ENCODE results near the gene BICD1.
A peak's percentile ranks its signal among the peaks of the same experiment; 100 is the strongest.

BICD1 gene

DNA sequence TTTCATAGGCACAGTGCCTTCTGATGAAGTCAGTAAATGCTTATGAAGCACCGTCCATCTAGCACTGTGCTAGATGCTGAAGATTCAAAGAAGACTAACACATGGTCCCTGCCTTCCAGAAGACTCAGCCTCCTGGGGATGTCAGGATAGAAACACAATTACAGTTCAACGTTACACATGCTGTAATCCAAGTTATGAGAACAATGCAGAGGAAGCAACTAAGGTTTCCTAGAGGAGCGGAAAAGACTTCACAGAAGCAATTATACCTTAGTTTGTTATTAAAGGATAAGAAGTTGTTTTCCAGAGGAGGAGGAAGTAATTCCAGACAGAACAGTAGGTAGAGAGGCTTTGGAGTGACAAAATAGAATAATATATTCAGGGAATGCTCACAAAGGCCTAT, 225.8 kb downstream of the BICD1 start:
- DNase-seq (ENCODE audit: low read depth in 3 of 3, low spot score in 1 of 3): no peak

DNA sequence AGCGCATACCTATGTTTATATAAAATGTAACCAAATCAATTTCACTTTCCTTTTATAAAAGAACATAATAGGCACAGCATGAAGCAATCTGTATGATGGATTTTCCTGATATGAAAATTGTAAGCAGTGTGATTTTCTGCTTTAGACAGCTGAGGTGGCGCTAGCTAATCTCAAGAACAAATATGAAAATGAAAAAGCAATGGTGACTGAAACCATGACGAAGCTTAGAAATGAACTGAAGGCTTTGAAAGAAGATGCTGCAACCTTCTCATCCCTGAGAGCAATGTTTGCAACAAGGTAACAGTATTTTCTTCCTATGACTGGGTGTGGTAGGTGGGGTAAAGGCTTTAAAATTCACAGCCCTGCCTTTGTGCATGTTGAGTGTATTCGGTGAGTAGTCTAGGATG, 227.7 kb downstream of the BICD1 start:
- no peak for DNase-seq (ENCODE audit: low read depth in 3 of 3, low spot score in 1 of 3)

DNA sequence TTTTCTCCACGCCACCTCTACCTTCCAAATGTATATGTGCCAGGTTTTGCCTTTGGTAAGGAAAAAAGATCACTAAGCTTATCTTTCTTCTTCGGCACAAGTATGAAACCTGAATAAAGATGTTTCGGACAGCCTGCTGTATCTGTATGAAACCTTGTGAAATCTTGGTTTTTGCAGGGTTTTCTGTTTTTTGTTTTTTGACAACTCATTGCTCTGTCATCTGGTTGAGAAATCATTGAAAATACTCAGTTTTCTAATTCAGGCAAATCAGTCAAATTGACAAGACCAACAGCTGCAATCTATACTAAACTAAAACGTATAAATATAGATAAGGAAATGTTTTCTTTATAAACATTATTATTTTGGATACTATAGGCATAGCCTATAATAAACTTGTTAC, 229.6 kb downstream of the BICD1 start:
- no peak for DNase-seq (ENCODE audit: low read depth in 3 of 3, low spot score in 1 of 3)

DNA sequence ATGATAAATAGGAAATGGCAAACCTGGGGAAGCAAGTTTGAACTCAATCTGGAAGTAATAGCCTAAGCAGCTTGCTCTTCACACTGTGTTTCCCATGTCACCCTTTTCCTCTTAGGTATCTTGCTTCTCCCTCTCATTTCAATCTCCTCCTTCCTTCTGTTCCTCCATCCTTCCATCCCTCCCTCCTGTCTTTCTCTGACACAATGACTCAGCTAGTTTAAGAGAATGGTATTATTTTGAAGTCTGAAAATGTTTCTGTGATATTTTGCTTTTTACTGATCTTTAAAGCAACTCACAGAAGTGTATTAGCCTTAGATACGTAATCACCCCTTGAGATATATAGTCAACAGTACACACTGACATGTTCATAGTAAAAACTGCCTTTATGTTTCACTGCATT, 236.8 kb downstream of the BICD1 start:
- no peak for DNase-seq (ENCODE audit: low read depth in 3 of 3, low spot score in 1 of 3)

DNA sequence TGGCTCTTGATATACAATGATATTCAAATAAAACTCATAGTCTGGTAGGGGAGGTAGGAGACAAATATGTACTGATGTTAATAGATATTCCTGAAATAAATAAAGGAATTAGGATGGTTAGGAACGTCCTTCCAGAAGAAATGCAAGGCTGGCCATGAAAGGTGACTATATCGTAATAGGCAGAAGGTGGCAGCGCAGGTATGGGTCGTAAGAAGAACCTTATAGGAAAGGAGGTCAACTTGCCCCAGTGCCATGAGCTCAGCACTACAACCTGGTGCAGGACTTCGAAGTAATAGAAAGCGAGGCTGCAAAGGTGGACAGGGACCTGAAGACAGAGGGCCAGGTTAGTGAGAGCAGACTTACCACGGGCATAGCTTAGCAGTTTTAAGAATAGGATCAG, 237.4 kb downstream of the BICD1 start:
- no peak for DNase-seq (ENCODE audit: low read depth in 3 of 3, low spot score in 1 of 3)

DNA sequence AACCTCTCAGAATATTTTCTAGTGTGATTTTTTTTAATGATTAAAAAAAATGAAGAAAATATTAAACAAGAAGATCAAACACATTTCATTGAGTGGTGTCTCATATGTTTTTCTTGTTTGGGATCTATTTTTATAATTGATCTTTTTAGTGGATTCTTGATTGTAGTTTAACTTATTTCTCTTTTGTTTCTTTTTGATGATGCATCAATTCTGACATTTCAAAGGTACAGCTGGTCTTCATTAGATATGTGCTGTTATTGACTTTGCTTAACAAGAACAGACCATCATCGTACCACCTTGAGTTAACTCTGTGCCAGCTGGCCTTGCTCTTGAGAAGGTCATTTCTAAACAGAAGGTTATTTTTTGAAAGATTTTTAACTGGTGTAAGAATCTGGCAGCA, 246.9 kb downstream of the BICD1 start:
- no peak for DNase-seq (ENCODE audit: low read depth in 3 of 3, low spot score in 1 of 3)

DNA sequence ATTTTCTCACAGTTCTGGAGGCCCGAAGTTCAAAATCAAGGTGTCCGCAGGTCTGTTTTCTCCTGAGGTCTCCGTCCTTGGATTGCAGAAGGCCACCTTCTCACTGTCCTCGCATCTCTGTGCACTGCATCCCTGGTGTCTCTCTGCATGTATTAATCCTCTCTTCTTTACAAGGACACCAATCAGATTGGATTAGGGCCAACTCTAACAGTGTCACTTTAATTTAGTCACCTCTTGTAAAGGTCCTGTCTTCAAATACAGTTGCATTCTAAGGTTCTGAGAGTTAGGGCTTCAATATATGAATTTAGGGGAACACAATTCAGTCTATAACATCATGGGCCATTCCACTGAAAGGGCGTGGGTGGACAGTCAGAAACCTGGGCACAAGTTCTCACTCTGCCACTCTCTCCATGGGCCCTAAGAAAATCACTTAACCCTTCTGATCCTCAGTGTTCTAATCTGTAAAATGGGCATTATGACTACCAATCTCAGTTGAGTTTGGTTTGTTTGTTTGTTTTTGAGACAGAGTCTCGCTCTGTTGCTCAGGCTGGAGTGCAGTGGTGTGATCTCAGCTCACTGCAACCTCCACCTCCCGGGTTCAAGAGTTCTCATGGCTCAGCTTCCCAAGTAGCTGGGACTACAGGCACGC, 251.1 kb downstream of the BICD1 start:
- DNase-seq (ENCODE audit: low read depth in 3 of 3, low spot score in 1 of 3): no peak

DNA sequence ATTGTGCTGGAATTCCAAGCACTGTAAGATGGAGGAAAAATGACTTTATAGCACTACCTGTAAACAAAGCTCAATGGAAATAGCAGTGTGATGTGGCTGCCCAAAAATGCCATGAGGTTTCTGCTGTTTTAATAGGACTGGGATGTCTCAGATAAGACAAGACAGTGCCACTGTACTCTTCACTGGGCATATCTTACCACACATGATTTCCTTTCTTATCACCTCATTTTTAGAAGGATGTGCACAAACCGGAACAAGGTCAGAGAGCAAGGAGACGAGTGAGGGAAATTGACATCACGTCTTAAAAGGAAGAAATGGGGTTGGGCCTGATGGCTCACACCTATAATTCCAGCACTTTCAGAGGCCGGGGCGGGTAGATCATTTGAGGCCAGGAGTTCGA, 254.3 kb downstream of the BICD1 start:
- DNase-seq (ENCODE audit: low read depth in 3 of 3, low spot score in 1 of 3): no peak

DNA sequence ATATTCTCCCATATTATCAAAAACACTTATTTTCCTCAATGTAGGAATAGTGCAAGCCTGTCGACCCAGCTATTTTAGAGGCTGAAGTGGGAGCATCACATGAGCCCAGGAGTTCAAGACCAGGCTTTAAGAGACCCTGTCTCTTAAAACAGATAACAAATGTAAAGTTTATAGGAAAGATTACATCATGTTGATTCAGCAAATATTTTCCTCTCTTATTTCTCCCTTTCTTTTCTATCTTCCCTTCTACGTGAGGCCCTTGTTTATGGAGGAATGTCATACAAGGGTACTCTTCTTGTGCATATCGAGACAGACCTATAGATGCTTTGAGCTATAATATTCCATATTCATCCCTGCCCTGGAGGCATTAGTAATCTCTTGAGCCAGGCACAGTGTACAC, 256.2 kb downstream of the BICD1 start:
- DNase-seq (ENCODE audit: low read depth in 3 of 3, low spot score in 1 of 3): no peak

DNA sequence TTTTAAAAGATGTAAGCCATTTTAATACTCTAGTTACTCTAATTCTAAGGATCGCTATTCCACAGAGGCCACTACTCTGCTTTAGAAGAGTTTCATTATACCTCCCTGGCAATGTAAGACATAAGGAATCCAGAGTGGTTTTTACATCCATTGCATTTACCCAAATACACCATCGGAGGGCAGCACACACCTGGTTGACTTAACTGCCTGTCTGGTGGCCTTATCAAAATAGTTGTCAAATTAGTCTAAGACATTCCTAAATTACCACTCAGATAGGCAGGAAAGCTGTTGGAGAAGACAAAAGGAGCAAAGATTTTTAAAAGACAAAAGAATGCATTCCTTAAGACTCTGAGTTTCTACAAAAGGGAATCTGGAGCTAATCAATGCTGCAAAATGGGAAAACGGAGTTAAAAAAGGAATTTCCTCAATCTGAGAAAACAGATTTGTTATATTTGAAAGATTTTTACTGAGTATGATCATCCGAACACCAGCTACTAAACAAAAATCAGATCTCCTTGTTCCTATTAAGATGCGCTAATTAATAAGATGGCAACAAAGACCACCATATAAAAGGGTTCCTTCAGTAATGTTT, 258.9 kb downstream of the BICD1 start:
- DNase-seq (ENCODE audit: low read depth in 3 of 3, low spot score in 1 of 3): peak in 1 of 3 donors; percentile 0

DNA sequence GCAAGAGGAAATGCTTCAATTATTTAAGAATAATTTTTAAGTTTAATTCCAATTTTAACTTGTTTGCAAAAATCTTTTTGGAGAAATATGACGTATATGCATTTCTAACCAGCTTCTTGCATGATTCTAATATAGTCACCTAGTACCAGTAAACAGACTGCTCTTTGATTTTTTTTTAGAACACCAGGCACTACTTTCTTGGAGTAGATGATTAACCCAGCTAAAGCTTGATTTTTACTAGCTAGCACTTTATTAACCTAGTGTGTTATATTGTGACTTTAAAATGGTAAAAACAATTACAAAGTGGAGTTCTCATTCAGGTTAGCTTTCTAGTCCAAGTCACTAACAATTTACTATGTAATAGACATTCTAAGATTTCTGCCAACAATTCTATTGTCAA, 260.1 kb downstream of the BICD1 start:
- DNase-seq (ENCODE audit: low read depth in 3 of 3, low spot score in 1 of 3): no peak

DNA sequence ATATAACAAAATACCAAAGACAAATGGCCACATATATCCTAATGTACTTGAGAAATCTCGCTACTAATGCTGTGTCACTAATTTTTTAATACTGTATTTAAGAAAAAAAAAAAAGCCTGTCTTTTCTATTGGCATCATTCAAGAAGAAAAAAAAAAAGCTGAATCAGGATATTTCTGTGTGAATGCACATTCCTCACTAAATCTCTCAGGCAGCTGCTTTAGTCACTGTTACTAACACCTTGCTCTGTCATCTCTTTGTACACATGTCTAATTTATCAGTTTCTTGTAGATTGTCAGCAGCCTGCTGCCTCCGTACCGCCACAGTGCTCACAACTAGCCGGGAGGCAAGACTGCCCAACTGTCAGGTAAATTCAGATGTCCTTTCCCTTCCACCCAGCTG, 260.7 kb downstream of the BICD1 start:
- no peak for DNase-seq (ENCODE audit: low read depth in 3 of 3, low spot score in 1 of 3)

DNA sequence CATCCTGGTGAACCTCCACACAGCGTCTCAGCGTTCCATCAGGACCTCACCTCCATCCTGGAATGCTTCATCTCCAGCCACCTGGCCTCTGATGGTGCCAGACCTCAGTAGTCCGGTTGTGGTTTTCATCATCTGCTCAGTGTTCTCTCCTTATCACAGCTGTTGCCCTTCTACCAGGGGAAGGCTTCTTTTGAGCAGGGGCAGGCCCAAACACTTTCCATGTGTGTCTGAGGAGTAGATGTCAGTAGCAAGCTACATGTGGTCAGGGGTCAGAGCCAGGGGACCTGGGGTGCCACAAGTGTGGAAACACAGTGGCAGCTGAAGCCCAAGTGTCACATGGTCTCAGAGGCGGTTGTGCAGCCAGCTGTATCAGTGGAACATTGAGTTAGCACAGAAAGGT, 262.6 kb downstream of the BICD1 start:
- no peak for DNase-seq (ENCODE audit: low read depth in 3 of 3, low spot score in 1 of 3)

DNA sequence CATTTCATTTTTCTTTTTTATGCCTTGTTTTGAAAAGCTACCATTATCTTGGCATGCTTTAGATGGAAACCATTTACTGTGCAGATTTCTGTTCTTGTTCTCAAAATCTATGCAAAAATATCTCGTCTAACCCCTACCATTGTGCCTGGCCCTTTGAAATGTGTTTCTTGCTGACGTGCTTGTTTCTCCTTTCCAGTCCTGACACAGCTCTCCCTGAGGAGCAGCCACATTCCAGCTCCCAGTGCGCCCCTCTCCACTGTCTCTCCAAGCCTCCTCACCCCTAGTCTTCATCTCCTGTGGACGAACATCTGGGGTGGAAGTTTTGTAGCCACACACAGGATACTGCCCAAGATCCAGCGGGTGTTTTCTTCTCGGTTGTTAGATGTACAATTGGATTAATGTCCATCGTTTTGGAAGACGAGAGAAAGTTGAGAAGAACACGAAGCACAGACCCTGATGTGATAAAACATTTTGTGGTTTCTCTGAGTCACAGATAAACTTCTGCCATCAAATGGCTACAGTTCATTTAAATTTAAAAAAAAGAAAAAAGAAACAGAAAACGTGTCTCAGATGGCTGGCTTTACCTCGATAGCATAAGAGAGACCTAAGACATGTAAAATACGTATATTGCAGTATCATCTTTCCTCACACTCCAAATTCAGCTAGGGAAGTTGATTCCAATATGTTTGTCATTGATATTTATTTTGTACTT, 270.9 kb downstream of the BICD1 start:
- DNase-seq (ENCODE audit: low read depth in 3 of 3, low spot score in 1 of 3): no peak

DNA sequence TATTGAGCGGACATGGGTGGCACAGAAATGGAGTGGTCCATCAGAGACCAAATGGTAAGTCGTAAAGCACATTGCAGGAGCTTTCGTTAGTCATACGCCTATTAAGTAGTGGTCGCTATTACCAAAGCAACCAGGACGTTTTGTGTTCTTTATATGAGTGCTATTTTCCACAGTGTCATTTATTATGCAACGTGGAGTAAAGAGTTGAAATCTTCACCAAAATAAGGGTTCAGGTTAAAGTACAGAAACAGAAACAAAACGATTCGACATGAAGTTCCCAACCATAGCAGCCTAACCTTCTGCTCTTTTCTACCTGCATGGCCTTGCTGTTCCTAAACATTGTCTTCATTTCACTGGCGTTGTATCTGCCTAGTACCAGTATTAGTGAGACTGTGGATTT, 272.6 kb downstream of the BICD1 start:
- no peak for DNase-seq (ENCODE audit: low read depth in 3 of 3, low spot score in 1 of 3)

DNA sequence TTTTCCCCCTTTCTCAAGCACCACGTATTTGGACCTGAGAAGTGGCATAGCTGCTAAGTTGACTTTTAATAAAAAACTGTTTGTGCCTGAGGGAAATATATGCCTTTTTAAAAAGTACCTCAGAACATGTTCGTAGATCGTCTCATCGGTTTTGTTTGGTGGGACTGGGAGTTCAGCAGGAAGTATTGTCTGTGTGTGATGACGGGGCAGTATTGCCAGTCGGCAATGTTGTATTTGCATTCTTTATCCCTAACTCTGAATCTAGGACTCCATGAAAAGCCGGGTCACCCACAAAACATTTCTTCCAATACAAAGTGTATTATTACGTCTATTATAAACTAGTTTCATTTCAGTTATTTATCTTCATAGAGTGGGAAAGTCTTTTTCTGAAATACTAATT, 273.0 kb downstream of the BICD1 start:
- DNase-seq (ENCODE audit: low read depth in 3 of 3, low spot score in 1 of 3): no peak

DNA sequence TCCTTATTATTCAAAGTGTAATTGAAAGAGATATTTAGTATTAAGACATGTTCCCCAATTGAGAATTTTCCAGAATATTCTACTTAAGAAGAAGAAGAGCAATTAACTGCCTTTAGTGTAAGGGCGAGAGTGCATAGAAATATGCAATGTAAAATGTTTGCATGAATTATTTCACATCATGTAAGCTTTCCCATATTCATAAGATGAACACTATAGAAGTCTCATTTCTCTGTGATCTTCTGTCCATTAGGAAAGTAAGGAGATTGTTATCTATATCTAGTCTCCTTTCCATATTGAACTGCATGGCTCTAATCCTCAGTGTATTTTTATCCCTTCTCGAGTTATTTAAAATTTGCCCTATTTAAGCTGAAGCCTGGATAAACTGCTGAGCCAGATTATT, 275.6 kb downstream of the BICD1 start:
- no peak for DNase-seq (ENCODE audit: low read depth in 3 of 3, low spot score in 1 of 3)

DNA sequence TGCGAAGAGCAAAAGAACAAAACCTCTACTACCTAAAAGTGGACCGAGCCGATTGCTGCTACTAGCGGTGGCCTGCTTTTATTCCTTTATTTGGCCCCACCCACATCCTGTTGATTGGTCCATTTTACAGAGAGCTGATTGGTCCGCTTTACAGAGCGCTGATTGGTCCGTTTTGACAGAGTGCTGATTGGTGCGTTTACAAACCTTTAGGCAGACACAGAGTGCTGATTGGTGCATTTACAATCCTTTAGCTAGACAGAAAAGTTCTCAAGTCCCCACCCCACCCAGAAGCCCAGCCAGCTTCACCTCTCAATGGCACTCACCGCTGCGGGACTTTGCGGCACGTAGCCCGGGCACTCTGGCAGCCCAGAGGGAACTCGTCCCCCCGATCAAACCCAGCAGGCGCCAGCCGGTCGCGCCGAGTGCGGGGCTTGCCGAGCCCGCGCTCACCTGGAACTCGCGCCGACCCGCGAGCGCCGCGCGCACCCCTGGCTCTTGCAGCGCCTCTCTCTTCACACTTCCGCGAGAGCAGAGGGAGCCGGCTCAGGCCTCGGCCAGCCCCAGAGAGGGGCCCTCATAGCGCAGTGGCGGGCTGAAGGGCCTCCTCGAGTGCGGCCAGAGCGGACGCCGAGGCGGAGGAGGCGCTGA, 284.0 kb downstream of the BICD1 start:
- no peak for DNase-seq (ENCODE audit: low read depth in 3 of 3, low spot score in 1 of 3)

DNA sequence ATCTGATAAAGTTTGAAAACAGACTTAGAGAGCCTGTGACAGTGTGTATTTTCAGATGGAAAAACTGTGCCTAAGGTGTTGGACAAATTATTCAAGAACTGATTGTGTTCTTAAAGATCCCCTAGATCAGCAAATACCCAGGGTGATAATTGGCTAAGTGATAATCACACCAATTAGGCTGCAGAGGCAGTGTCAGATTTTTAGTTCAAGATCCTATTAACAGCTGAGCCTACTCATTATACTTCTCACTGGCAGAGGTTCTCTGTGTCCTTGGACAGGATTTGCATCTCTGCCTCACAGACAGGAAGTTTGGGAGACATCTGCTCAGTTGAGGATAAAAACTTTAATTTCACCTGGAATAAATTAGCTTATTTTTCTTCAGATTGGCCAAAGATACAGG, 288.4 kb downstream of the BICD1 start:
- no peak for DNase-seq (ENCODE audit: low read depth in 3 of 3, low spot score in 1 of 3)

DNA sequence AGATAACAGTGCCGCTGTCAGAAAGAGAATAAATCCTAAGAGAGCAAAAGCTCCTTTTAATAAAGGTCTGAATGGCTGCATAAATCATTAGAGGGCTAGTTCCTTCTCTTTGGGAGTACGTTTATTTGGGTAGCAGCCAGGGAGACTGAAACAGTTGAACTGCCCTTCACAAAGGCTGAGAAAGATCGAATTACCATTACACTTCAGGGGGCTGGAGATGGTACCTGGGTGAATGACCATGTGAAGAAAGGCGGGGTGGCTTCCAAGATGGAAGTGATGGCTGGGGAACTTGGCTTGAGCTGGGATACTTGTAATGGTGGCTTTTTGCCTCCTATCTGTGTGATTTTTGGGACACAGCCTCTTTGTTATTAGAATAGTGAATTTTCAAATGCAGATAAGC, 291.0 kb downstream of the BICD1 start:
- DNase-seq (ENCODE audit: low read depth in 3 of 3, low spot score in 1 of 3): no peak

DNA sequence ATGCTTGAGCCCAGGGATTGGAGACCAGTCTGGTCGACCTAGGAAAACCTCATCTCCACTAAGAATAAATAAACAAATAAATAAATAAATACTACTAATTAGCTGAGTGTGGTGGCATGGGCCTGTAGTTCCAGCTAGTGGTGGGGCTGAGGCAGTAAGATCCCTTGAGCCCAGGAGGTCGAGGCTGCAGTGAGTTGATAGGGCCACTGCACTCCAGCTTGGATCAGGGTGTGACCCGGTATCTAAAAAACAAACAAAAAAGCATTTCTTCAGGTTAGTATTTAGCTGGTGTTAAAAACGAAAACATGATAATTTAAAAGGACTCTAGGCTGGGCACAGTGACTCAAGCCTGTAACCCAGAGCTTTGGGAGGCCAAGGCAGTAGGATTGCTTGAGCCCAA, 291.5 kb downstream of the BICD1 start:
- DNase-seq (ENCODE audit: low read depth in 3 of 3, low spot score in 1 of 3): no peak

DNA sequence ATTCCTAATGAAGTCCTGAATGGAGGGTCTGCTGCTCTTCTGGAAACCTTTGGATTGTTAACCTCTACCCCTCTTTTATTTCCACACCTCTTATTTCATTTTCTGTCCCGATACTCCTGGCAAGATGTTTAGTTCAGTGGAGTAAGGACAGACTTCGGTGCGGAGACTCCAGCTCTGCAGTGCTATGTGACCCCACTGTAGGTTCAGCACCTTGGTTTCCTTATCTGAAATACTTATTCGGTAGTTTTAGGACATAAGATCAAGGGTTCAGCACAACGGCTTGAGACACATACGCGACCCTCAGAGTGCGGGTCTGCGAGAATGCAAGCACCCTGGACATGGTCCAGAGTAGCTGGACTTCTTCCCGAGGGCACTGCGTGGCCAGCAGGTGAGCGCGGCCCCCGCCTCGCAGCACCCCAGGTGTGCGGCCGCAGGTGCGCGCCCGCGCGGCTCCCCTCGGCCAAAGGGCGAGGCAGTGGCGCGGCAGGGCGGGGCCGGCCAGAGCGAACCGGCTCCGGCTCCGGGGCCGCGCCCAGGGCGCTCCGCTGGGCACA, 292.2 kb downstream of the BICD1 start:
- DNase-seq (ENCODE audit: low read depth in 3 of 3, low spot score in 1 of 3): no peak
